ENCODE data around the gene KCNIP4. TPM values are rescaled to one million over a fixed set of nuclear protein-coding genes. Genes with fewer than 3 reads are reported as not detected.

The KCNIP4 gene
- total RNA-seq, 3 donors from 2014 or later = 0.96 to 11.3 (median 2.4) TPM

DNA sequence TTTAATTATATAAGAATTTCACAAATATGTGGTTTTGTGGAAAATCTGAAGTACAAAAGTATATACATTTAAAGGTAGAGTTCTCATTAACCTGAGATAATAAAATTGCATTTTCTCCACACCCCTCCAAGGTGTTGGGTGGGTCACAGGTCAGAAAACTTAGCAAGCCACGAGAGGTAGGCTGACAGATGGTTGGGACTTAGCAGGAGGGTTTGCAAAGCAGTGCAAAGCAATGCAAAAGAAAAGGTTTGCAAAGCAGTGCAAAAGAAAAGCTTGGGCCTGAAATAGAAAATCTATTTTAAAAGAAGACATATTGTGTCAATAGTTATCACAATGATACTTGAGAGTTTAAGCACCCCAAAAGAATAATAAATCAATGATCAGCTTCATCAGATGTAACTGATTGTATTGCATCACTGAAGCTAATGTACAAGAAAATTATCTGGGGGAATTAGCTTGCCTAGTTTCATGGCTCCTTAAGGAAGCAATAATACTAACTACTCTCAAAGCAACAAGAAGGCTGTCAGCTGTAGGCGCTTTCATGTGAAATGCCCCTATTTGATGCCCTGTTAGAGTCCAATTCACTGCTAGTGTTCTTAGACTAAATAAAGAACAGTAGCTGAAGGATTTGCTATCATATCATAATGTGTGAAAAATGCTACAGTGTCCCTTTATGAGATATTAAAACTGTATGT, 319.5 kb downstream of the KCNIP4 start:
- Histone ChIP-seq H3K4me3 (no peak overlapping the region), H3K9me3 (no peaks in the 10 kb centered on the region)
- no peak for ATAC-seq

DNA sequence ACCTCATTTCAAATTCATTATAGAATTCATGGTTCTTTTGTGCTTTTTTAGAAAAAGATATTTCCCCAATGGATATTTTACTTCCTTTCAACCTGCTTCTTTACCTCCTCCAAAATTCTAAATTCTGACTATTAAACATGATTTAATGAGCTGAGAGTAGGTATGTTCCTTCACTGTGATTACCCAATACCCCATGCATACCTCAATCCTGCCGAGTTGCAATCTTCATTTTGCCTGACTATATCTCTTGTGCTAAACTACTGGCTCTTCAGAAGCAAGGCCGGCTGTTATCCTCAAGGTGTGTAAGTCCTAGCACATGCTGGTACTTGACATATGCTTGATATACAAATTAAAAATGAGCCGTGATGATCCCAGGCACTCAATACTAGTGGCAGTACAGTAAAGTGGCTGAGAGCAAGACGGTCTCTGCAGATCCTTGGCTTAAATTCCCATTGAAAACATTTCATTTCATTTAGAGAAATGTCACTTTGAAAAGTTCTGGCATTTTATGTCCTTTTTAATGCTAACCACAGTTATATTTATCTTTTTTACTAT, 320.4 kb downstream of the KCNIP4 start:
- TF ChIP-seq, protein P1, sequence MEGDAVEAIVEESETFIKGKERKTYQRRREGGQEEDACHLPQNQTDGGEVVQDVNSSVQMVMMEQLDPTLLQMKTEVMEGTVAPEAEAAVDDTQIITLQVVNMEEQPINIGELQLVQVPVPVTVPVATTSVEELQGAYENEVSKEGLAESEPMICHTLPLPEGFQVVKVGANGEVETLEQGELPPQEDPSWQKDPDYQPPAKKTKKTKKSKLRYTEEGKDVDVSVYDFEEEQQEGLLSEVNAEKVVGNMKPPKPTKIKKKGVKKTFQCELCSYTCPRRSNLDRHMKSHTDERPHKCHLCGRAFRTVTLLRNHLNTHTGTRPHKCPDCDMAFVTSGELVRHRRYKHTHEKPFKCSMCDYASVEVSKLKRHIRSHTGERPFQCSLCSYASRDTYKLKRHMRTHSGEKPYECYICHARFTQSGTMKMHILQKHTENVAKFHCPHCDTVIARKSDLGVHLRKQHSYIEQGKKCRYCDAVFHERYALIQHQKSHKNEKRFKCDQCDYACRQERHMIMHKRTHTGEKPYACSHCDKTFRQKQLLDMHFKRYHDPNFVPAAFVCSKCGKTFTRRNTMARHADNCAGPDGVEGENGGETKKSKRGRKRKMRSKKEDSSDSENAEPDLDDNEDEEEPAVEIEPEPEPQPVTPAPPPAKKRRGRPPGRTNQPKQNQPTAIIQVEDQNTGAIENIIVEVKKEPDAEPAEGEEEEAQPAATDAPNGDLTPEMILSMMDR (IDR thresholded peaks at IDR 0.05) = no peak
- no peak overlapping the region for H3K4me3 ChIP-seq
- intact Hi-C loops (cut with DNase I, micrococcal nuclease) = no loop called here
- no peaks in the 10 kb centered on the region for H3K36me3 ChIP-seq (ENCODE audit: low read depth)
- DNase-seq (no peak), ATAC-seq (no peak)
- no peaks in the 10 kb centered on the region for H3K4me1 ChIP-seq (ENCODE audit: low read depth)
- no peaks in the 10 kb centered on the region for H3K9me3 ChIP-seq

More for the DNA sequence above, 319.5 kb downstream of the KCNIP4 start:
- H3K36me3 ChIP-seq (ENCODE audit: low read depth) = no peaks in the 10 kb centered on the region
- TF ChIP-seq, protein P1 (IDR thresholded peaks at IDR 0.05) = no peak
- H3K4me1 ChIP-seq (ENCODE audit: low read depth) = no peaks in the 10 kb centered on the region
- no peak for DNase-seq
- intact Hi-C loops (cut with DNase I, micrococcal nuclease) = no loop called here

DNA sequence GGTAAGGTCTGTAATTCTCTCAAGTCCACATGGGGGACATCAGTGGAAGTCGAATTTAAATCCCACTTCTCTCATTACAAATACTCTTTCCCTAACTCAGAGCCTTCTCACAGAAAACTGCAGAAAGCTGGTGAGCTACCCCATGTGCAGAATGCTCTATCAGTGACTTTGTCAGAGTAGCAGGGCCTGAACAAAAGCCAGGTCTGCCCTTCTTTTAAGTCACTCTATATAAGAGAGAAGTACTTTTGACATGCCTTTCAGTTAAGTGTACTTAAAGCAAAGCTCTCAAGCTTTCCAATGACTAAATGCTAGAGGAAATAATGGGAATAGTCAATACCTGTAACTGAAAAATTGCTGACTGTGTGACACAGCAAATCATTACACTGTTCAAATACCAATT, 323.1 kb downstream of the KCNIP4 start:
- ATAC-seq (no peak), DNase-seq (no peak)
- TF ChIP-seq, protein P1 (IDR thresholded peaks at IDR 0.05) = no peak
- no peaks in the 10 kb centered on the region for H3K9me3 ChIP-seq
- no peaks in the 10 kb centered on the region for H3K4me1 ChIP-seq (ENCODE audit: low read depth)
- intact Hi-C loops (cut with DNase I, micrococcal nuclease) = no loop called here
- no peak overlapping the region for H3K4me3 ChIP-seq
- H3K36me3 ChIP-seq (ENCODE audit: low read depth) = no peaks in the 10 kb centered on the region

DNA sequence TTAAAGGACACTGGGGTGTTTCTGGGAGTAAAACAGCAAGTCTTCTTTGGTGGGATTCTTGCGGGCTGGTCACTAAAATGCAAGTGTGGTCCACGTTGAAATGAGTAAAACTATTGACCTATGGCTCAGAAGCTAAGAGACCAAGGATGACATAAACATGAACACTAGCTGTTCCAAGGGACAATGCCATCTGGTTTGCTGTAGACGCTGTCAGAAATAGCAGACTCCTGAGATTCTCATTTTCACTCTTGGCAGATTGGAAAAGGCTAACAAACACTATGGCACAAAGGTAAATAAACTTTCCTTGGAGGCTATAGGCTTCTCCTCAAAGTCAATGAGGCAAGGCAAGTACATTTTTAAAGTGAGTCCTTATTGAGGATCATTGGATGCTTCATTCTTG, 343.6 kb downstream of the KCNIP4 start:
- no peaks in the 10 kb centered on the region for H3K9me3 ChIP-seq
- DNase-seq = no peak
- H3K4me3 ChIP-seq = no peak overlapping the region
- no peaks in the 10 kb centered on the region for H3K4me1 ChIP-seq (ENCODE audit: low read depth)
- TF ChIP-seq, protein P1 (IDR thresholded peaks at IDR 0.05) = no peak
- intact Hi-C loops (cut with DNase I, micrococcal nuclease) = no loop called here
- no peaks in the 10 kb centered on the region for H3K36me3 ChIP-seq (ENCODE audit: low read depth)
- ATAC-seq = no peak

DNA sequence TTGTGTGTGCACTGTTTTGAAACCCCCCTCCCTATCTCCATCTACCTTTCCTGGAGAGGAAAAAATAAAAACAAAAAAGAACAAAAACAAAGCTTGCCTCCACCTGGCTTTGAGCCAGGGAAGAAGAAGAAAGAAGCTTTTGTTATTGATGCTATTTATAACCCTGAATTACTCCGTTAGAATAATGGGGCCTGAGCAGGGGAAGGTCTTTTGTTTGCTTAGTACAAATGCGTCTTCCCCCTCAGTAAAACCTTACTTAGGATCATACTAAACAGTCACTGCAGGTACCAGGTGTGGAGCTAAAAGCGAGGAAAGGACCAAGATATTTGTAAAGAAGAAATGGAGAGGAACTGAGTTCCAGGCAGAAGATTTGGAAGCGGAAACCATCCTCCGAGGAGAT, 352.1 kb downstream of the KCNIP4 start:
- no peak for ATAC-seq
- Histone ChIP-seq H3K4me1 (ENCODE audit: low read depth) (no peaks in the 10 kb centered on the region), H3K9me3 (no peaks in the 10 kb centered on the region), H3K36me3 (ENCODE audit: low read depth) (no peaks in the 10 kb centered on the region), H3K4me3 (no peak overlapping the region)
- no peak for DNase-seq
- TF ChIP-seq, protein P1 (IDR thresholded peaks at IDR 0.05) = no peak
- intact Hi-C loops (cut with DNase I, micrococcal nuclease) = no loop called here
